Effector memory CD4-positive, alpha-beta T cell (primary cell): ENCODE measurements around the gene MACROH2A1.

Experiments used
- DNase-seq, 3 donors: peaks; one replicate each; pipeline ENCODE4 v3.0.0-alpha.2; 2020
- H3K27ac ChIP-seq: 2 replicates; pipeline ENCODE4 v1.7.0; 2013; ENCODE audit warnings: mild to moderate bottlenecking, low read length, moderate library complexity; ENCODE audit not compliant: insufficient read depth, poor library complexity, severe bottlenecking
- H3K27me3 ChIP-seq: replicated peaks from 2 replicates; pipeline ENCODE4 v1.7.0; 2013; ENCODE audit warnings: mild to moderate bottlenecking, low read length; ENCODE audit not compliant: insufficient read depth, control insufficient read depth, poor library complexity, severe bottlenecking
- H3K36me3 ChIP-seq: 2 replicates; pipeline ENCODE4 v1.7.0; 2013; ENCODE audit warnings: mild to moderate bottlenecking, low read length, moderate library complexity; ENCODE audit not compliant: control insufficient read depth, insufficient read depth
- H3K4me1 ChIP-seq: 2 replicates; pipeline ENCODE4 v1.7.0; 2013; ENCODE audit warnings: low read length, mild to moderate bottlenecking; ENCODE audit not compliant: control insufficient read depth, insufficient read depth, poor library complexity, severe bottlenecking
- H3K4me3 ChIP-seq: 2 replicates; pipeline ENCODE4 v1.7.0; 2013; ENCODE audit warnings: low read length, low read depth, mild to moderate bottlenecking; ENCODE audit not compliant: insufficient read depth, poor library complexity, severe bottlenecking
- H3K9me3 ChIP-seq: 2 replicates; pipeline ENCODE4 v1.7.0; 2013; ENCODE audit warnings: mild to moderate bottlenecking, low read length, moderate library complexity; ENCODE audit not compliant: control insufficient read depth

The MACROH2A1 gene

GRCh38 chr5:135333732-135334515, 65.1 kb downstream of the MACROH2A1 start:
- H3K4me3 ChIP-seq, result no peak overlapping the region
- H3K27ac ChIP-seq, result no peak overlapping the region
- no peaks in the 10 kb centered on the region for H3K27me3 ChIP-seq
- H3K4me1 ChIP-seq, result no peaks in the 10 kb centered on the region
- H3K9me3 ChIP-seq, result no peaks in the 10 kb centered on the region
- peaks cover 38% of the 10 kb centered on the region for H3K36me3 ChIP-seq
- no peak for DNase-seq

DNA sequence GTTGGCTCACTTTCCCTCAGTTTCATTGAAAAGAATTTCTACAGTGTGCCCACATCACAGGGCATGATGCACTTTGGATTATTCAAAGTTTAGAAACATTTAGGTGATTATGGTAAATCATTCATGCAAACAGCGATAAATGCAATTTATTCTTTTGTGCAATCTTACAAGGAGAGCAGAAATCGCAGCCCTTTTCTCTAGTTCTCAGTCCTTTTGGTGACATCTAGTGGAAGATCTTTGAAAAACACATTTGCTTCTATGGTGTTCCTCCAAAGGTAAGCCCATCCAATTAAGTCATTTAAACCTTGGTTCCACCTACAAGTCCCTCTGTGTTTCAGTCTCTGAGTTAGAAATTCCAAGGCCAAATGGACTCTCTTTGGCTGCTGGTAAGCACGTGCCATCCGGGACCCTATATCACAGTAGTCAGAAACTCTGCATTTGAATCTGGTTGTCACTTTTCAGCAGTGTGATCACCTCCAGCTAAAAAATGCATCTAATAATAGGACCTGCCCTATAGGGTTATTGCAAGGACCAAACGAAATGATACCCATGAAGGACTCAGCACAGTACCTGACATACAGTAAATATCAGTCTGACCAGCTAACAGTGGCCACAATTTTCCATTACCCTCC, 66.4 kb downstream of the MACROH2A1 start:
- H3K4me1 ChIP-seq, result no peaks in the 10 kb centered on the region
- H3K9me3 ChIP-seq, result no peaks in the 10 kb centered on the region
- peaks cover 31% of the 10 kb centered on the region for H3K36me3 ChIP-seq
- H3K27ac ChIP-seq, result no peak overlapping the region
- DNase-seq, result no peak
- no peaks in the 10 kb centered on the region for H3K27me3 ChIP-seq
- H3K4me3 ChIP-seq, result no peak overlapping the region

DNA sequence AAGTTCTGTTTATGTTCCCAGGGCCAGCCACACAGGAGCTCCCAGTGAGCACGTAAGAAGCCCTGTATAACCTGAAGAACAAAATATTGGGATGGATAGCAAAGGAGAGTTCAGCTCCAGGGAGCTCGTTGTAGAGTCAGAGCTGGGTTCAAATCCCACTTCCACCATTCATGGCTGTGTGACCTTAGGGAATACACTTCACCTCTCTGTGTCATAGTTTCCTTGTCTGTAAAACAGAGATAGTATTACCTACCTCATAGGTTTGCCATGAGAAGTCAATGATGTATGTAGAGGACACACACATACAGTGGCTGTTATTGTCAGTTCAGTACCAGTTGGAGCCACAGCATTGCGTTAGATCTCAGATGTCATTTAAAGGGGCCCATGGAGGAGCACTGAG, 67.4 kb downstream of the MACROH2A1 start:
- no peaks in the 10 kb centered on the region for H3K27me3 ChIP-seq
- no peaks in the 10 kb centered on the region for H3K9me3 ChIP-seq
- no peak overlapping the region for H3K27ac ChIP-seq
- H3K4me1 ChIP-seq, result no peaks in the 10 kb centered on the region
- no peak overlapping the region for H3K4me3 ChIP-seq
- peaks cover 21% of the 10 kb centered on the region for H3K36me3 ChIP-seq
- no peak for DNase-seq

- Histone ChIP-seq H3K36me3 (peaks cover 12% of the 10 kb centered on the region), H3K4me3 (no peak overlapping the region), H3K4me1 (no peaks in the 10 kb centered on the region), H3K27me3 (no peaks in the 10 kb centered on the region), H3K9me3 (no peaks in the 10 kb centered on the region), H3K27ac (no peak overlapping the region)
- DNase-seq, result no peak
These were observed 68.3 kb downstream of the MACROH2A1 start for GRCh38 chr5:135330798-135331096.

- DNase-seq, result no peak
- H3K9me3 ChIP-seq, result no peaks in the 10 kb centered on the region
- peaks cover 6% of the 10 kb centered on the region for H3K36me3 ChIP-seq
- no peak overlapping the region for H3K27ac ChIP-seq
- H3K27me3 ChIP-seq, result no peaks in the 10 kb centered on the region
- H3K4me1 ChIP-seq, result peaks cover 2% of the 10 kb centered on the region
- no peak overlapping the region for H3K4me3 ChIP-seq
These were observed 68.9 kb downstream of the MACROH2A1 start for GRCh38 chr5:135329913-135330797.

DNA sequence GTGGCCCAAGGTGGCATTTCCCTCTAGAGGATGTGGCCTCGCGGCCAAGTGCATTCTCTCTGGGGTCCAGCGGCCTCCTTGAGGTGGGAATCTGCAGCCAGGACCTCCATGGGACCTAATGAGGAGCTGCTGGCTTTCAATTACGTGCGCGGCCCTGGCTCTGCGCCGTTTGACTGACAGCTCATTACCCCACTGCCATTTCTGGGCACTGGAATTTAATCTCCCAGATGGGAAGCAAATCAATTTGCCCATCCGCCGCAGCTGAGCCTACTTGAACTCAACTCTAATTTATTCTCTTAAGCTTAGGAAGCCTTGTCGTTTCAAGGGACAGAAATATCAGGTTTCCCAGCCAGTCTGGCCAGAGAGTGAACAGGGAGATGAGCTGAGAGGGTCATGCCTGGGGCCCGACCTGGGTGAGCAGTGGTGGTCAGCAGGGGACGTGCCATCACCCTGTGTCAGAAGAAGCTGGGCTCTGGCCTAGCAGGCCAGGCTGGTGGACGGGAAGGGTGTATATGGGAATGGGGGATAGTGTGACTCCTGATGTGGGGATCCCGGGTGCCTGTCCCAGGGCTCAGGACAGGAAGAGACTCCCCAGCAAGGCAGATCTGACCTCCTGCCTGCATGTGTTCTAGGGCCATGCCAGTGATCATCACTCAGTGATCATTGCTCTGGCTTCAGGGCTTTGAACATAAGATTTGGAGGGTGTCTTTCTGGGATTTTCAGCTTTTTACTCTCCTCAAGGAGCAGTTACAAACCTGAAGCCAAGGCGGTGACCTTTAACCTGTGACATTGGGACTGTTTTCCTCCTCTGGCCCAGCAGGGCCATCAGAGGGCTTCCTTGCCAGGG, 69.7 kb downstream of the MACROH2A1 start:
- H3K4me3 ChIP-seq, result no peak overlapping the region
- H3K9me3 ChIP-seq, result no peaks in the 10 kb centered on the region
- no peak for DNase-seq
- H3K4me1 ChIP-seq, result peaks cover 4% of the 10 kb centered on the region
- H3K27me3 ChIP-seq, result no peaks in the 10 kb centered on the region
- no peak overlapping the region for H3K27ac ChIP-seq
- peaks cover 4% of the 10 kb centered on the region for H3K36me3 ChIP-seq

- no peaks in the 10 kb centered on the region for H3K27me3 ChIP-seq
- H3K4me3 ChIP-seq, result no peak overlapping the region
- H3K4me1 ChIP-seq, result peaks cover 4% of the 10 kb centered on the region
- H3K36me3 ChIP-seq, result peaks cover 4% of the 10 kb centered on the region
- H3K27ac ChIP-seq, result no peak overlapping the region
- no peak for DNase-seq
- no peaks in the 10 kb centered on the region for H3K9me3 ChIP-seq
These were observed 70.8 kb downstream of the MACROH2A1 start for GRCh38 chr5:135328128-135328687.

- no peak for DNase-seq
- Histone ChIP-seq H3K27me3 (no peaks in the 10 kb centered on the region), H3K4me3 (no peak overlapping the region)
These were observed 71.5 kb downstream of the MACROH2A1 start for GRCh38 chr5:135327429-135328127.

More at GRCh38 chr5:135327429-135328127, 71.5 kb downstream of the MACROH2A1 start:
- Histone ChIP-seq H3K9me3 (no peaks in the 10 kb centered on the region), H3K36me3 (peaks cover 4% of the 10 kb centered on the region), H3K4me1 (peaks cover 4% of the 10 kb centered on the region), H3K27ac (no peak overlapping the region)
